NCI-H345 (cell line): ENCODE measurements around the gene LPP.

Experiments used
- DNase-seq: peaks from one replicate; lab custom pipeline; 2025; lab: John Stamatoyannopoulos, UW

Gene LPP

DNA sequence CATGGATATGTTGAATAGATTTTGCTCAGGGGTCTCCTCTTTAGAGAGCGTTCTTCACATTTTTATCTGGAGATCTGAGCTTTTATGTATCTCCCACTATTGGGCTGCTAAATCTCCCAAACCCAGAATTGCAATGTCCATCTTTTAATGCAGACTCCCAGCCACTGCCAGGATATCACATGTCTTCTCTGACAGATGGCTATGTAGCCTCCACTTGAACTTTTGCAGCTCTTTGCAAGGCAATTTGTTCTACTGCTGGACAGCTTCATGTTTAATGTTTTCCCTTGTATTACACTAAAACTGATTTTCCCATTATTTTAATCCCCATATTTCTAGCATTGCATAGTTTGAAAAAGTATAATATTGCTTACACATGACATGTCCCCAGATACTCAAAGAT lies 177.2 kb downstream of the LPP start:
- no peak for DNase-seq

DNA sequence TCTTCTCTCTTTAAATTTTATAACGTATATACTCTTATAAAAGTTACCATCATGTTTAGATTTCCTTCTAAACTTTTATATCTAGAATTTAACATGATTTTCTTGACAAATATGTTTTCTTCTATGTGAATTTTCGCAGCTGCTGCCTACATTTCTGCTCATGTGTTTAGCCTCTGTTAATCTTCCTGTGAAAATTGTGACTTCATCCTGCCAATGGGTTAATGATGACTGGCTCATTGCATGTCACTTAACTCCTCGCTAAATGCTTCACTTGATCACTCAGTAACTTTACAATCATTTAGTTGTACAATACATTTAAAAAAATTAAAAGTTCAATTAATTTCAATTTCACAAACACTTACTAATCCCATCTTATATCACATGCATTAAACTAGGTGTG lies 178.1 kb downstream of the LPP start:
- DNase-seq = no peak

- no peak for DNase-seq
Observed at GRCh38 chr3:188335656-188336055, 181.7 kb downstream of the LPP start.

GRCh38 chr3:188336178-188336577 lies 182.2 kb downstream of the LPP start:
- no peak for DNase-seq

- DNase-seq = no peak
Observed at GRCh38 chr3:188337232-188337631, 183.3 kb downstream of the LPP start.

- no peak for DNase-seq
Observed at GRCh38 chr3:188338086-188338485, 184.1 kb downstream of the LPP start.

- DNase-seq = no peak
Observed at GRCh38 chr3:188339410-188340295, 185.7 kb downstream of the LPP start.

DNA sequence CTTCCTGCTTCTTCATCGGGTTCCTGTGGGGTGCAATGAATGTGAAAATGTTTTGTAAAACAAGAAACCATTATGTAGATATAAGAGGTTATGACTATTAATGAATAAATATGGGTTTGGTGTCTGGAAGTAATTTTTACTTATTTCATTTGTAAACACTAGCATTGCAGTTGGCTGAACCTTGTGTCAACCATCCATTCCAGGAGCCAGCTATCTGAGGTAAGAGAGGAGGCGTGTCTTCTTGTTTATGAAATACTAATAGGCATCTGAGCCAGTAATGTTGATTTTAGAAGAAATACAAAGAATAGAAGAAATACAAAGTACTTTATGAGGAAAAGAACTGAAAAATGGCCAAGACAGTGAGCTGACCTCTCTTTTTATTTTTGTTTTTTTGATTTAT lies 187.5 kb downstream of the LPP start:
- DNase-seq = no peak

GRCh38 chr3:188342991-188343732 lies 189.2 kb downstream of the LPP start:
- DNase-seq = no peak

DNA sequence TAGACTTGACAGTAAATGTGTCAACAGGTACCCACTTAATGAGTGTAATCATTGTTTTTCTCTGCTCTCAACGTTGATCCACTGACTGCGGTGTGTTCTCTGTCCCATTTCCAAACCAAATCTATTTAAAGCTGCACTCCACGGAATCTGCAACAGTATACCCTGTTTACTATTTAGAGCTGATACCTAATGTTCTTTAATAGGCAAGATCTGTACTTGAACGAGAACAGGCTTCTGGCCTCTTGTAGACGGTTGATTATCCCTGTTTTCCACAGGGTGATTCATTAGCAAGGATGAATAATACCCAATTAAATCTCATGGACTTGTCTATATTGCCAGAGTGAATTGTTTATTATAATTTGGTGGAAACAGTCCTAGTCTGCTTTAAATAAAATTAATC lies 189.9 kb downstream of the LPP start:
- no peak for DNase-seq

- DNase-seq = no peak
Observed at GRCh38 chr3:188345223-188345622, 191.3 kb downstream of the LPP start.

DNA sequence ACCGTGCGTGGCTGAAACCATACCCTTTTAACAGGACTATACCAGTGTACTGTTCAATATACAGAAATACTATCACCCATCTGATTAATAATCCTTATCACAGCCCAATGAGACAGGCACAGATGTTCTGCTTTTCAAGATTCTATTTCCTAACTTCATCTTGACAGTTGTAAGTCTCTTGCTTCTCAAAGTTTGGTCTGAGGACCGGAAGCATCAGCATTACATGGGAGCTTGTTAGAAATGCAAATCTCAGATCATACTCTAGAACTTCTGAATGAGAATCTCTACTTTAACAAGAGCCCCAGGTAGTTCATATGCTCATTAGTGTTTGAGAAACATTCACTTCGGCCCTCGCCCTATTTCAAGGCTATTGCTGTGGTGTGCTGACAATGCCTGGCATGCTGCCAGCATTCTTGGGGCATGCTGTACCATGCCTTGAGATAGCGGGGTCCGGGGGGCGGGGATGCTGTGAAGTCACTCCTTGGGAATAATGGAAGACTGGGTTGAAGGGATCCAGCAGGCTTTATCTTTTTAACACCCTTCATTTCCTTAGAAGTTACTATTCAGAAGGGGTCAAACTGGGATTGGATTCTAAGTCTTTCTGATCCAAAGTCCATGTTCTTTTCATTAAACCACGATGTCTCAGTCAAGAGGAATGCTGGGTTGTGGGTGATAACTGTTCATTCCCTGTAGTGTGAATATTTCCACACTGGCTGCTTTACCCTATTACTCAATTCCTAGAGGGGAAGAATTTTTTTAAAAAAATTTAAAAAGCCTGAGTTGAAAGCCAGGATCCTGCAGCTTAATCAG lies 194.7 kb downstream of the LPP start:
- DNase-seq = no peak

GRCh38 chr3:188349351-188349901 lies 195.5 kb downstream of the LPP start:
- no peak for DNase-seq

GRCh38 chr3:188349933-188350332 lies 196.0 kb downstream of the LPP start:
- DNase-seq = no peak

DNA sequence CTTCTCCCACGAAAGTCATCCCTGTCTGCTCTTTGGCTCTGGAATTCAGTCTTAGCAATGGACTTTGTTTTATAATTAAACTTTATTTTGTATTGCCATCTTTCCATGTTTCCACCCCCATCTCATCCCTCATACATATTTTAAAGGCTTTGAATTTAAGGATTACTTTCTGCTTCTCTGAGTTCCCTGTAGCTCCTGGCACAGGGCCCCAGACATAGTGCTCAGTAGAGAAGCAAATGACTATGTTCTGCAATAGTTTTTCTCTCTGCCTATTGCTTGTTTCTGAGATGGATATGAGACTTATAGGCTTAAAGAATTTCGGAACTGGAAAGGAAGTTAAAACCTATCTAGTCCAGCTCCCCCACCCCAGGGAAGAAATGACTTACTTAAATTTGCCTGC lies 197.0 kb downstream of the LPP start:
- DNase-seq = no peak

DNA sequence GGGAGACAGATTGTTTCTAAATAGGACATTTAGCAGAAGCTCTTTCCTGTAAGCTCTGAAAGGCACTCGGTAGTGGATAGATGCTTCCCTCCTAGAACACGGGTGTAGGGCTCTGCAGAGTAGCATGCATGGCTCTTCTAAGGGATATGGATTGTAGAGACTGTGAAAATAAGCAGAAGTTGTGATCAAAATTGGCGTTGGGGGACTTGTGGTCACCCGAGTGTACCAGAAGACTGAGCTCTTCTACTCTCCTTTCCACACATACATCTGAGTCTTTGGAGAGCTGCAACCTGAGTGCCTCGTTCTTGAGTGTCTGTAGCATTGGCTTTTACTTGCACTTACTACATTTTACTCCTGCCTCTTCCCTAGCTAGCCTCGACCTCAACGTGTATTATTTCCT lies 197.7 kb downstream of the LPP start:
- DNase-seq = no peak

DNA sequence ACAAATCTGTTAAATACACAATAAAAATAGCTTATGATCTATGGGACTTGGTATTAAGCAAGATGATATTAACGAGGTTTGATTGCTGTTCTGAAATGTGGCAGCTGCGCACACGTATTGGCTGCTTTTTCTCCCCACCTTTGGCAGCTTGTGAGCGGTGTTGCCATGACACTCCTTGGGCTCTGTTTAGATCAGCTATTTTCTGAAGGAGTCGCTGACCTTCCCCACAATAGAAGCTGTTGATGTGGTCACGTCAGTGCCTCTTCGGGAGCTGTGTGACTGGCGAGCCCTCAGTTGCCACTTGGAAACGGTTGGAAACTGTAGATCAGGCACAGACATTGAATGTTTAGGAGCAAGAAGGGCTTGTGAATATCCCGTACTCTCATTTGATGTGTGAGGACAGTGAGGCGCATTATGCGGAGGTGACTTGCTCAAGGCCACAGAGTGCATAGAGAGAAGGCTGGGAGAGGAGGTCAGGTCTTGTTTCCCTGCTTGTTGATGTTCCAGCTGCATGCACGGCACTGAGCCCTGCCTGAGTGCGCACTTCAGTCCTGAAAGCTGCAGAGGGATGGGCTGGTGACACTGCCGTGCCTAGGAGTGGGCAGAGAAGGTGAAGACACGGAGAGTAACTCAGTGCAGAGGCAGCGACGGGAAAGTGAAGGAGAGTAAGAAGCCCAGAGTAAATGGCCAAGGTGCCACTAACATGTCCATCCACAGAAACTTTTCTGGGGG lies 198.4 kb downstream of the LPP start:
- no peak for DNase-seq

- DNase-seq = no peak
Observed at GRCh38 chr3:188353426-188353825, 199.5 kb downstream of the LPP start.

DNA sequence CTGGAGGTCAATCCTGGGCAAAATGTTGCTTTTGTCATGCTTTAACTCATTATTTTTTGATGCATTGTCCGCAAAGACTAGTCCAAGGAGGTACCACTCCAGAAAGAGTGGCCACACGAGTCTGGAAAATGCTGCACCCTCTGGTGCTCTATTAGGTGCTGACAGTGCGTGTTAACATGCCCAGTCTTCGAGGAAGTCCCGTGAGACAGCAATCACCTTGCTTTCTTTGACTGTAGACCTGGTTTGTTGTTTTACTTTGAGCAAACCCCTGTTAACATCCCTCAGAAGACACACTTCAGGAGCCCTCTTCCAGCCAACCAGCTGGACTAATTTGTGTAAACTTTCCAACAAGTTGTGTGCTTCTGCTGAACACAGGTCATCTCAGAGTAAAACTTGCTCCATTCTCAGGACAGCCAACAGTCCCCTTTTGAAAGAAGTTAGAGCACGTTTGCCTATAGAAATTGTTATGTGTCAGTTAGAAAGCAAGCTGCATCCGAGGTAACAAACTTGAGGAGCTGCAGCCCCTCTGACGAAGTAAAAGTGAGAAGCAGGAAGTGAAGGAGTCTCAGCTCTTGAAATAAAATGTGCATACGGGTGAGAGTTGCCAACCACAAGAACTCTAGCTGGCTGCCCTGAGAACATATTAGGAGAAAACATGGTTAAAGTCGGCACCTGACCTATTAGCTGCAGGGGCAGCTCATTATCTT lies 205.0 kb downstream of the LPP start:
- no peak for DNase-seq

DNA sequence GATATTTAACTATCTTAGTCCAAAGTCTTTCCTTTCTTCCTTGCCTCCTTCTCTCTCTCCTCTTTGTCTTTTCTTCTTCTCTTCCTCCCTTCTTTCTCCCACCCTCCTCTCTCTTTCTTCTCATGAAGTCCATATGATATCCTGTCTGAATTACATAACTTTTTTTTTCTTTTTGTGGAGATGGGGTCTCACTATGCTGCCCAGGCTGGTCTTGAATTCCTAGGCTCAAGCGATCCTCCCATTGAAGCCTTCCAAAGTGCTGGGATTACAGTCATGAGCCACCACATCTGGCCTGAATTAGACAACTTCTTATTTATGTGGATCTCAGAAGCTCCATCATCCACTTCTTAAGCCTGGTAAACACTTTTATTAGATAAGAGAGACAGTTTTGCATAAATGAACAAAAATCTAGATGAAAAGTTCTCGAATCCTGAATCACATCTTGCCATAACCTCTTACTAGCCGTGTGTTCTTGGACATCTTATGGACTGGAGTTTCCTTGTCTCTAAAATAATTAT lies 206.5 kb downstream of the LPP start:
- DNase-seq = no peak

GRCh38 chr3:188361888-188362287 lies 207.9 kb downstream of the LPP start:
- DNase-seq = no peak
